ENCODE data around the gene TMC3. TPM values are rescaled to one million over a fixed set of nuclear protein-coding genes. Genes with fewer than 3 reads are reported as not detected.
"Not testable (repeated sequence)": the region's sequence is repeated elsewhere in the genome, so short reads cannot be mapped to it uniquely, and the experiment has no call there.

Gene TMC3
- total RNA-seq, result 0.20 TPM

DNA sequence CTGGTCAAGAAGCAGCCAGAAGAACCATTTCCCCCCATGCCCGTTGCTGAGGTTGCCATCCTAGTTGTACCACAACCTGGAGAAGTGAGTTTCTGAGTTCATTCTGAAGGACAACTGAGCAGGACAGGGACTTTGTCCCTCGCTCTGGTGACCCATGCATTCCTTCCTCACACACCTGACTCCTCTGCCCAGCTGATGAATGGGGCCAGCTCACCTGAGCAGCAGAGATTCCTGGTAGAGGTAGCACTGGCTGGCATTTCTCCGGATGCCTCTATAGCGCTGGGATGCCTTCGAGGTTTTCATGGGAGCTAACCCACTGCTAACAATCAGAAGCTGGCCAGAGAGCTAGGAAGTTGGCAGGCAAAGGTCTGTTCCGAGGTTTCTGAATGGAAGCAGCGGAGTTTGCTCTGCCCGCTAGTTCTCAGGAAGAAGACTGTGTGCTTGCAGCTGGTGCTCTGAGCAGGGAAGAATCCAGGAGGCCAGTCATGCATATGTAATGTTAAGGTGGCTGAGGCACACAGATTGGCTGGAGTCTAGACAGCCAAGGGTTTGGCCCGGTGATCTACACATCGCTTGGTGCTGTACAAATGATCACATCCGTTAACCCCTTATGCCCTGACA lies at the start of gene TMC3:
TSS of gene TMC3 (minus strand) at position 439 of the 621 bp plus-strand sequence. CDS start at position 303, 136 bp downstream.
- DNase-seq, result no peak

DNA sequence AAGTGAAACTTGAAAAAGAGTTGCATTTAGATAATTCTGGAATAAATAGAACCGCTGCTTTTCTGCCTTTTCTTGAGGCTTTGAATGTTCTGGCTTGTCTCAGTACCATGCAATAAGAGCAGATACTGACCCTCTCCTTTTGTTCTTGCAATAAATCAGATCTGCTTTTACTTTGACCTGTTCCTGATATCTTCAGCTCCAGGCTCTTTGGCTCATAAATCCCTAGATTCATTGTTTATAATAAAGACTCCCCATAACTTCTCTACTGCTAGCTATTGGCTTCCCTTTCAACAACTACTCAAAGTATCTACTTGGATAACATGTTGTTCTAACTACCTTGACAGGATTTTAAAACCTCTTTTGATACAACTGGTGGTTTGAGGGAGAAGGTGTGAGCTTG lies 47.4 kb upstream of the TMC3 start:
- no peak for DNase-seq

DNA sequence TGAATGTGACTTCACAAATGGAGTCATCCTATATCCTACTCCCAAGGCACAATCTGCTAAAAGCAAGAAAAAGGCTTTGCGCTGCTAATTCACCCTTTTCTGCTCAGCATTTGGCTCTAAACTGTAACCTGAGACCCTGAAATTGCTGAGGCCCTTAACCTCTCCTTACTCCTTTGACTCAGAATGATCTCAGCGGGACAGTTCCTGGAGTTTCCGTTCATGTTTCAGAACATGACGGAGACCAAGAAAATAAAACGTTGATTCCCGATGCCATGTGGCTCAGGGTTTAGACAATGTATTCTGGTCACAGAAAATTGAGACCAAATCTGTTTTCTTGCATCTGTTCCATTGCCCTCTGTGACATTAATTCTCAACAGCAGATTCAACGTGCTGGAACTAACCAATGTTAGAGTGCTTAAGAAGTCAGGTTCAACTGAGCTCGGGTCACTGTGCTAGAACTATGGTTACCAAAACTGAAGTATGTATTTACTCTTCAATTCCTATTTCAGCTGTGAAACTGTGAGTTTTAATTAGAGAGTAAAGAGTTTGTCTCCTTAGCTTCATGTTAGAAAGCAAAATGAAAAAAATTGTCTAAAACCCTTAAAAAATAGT lies 45.4 kb upstream of the TMC3 start:
- DNase-seq, result no peak

DNA sequence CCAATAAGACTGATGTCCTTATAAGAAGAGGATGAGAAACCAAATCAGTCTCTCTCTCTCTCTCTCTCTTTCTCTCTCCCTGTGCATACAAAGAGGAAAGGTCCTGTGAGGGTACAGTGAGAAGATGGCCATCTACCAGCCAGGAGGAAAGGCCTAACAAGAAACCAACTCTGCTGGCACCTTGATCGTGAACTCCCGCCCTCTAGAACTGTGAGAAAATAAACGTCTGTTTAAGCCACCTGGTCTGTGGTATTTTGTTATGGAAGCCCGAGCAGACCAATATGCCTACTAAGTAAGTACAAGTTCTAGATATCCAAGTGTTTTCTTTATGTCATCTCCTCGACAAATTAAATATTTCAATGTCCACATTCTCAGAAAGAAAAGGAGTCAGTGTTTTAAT lies 44.9 kb upstream of the TMC3 start:
- DNase-seq, result no peak

DNA sequence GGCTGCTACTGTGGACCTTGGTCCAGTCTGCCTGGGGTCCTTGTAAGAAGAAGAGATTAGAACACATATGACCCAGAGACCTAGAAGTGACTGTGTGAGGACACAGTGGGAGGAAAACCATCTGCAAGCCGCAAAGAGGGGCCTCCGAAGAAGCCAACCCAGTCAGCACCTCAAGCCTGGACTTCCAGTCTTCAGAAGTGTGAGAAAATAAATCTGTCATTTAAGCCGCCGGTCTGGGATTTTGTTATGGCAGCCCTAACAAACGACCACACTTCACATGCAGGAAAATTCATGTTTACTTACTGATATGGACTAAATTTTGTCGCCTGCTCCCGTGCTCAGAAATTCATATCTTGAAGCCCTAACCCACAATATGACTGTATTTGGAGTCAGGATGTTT lies 44.4 kb upstream of the TMC3 start:
- no peak for DNase-seq

DNA sequence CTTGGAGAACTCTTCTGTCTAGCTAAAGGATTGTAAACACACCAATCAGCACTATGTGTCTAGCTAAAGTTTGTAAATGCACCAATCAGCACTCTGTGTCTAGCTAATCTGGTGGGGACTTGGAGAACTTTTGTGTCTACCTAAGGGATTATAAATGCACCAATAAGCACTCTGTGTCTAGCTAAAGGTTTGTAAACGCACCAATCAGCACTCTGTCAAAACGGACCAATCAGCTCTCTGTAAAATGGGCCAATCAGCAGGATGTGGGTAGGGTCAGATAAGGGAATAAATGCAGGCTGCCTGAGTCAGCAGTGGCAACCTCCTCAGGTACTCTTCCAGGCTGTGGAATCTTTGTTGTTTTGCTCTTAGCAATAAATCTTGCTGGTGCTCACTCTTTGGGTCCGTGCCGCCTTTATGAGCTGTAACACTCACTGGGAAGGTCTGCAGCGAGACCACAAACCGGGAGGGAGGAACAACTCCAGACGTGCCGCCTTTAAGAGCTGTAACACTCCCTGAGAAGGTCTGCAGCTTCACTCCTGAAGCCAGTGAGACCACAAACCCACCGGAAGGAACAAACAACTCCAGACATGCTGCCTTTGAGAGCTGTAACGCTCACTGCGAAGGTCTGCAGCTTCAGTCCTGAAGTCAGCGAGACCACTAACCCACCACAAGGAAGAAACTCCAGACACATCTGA lies 40.4 kb upstream of the TMC3 start:
- not testable (repeated sequence) for DNase-seq

DNA sequence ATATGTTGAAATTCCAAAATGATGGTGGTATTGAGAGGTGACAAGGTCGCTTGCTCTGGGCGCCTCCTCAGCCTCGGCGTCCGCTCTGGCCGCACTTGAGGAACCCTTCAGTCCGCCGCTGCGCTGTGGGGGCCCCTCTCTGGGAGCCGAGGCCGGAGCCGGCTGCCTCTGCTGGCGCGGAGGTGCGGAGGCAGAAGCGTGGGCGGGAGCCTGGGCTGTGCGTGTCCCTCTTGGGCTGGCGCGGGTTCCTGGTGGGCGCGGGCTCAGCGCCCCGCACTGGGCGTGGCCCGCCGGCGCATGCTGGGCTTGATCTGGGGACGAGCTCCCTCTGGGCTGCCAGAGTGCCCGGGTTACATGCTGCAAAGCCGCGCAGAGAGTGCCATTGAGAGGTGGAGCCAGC lies 39.8 kb upstream of the TMC3 start:
- DNase-seq, result no peak

DNA sequence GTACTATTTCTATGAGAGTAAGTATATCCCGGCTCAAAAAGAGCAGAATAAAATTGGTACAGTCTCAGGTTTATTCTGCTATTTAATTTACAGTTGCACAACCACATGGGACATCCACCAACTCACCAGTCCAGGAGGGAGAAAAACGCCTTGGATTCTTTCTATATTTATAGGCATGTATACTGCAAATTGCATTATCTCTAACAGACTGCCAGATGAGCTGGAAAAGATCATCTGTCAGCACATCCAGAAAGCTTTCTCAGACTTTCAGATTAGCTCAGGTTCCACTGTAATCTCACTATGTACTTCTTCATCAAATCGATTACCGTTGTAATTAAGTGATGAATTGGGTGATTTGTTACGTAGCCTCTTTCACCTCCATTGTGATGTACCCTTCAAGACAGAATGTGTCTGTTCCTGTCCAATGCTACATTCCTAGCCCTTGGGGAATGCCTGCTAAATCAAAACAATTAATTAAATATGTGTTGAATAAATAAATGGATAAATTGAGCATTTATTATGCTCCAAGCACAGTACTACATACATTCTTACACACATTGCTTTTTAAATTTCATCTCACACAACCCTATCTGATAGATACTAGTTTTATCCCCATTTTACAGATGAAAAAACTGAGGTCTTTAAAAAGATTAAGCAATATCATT lies 38.1 kb upstream of the TMC3 start:
- DNase-seq, result peak; percentile 17

DNA sequence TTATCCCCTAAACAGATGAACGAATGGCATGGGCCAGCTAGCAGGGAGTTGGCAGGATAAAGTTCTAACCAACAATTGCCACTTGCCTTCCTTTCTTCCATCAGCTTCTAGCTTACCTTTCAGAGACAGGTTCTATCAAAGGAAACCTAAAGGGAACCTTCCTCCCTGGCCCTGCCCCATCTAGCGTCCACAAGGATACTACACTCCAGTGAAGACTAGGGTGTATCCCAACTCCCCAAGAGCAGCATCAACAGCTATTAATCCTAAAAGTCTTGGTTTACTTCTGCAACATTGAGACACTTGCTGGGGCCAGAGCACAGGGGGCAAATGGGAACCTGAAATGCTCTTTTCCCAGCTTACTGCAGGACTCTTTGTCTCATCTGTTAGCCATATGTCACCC lies 37.0 kb upstream of the TMC3 start:
- no peak for DNase-seq

DNA sequence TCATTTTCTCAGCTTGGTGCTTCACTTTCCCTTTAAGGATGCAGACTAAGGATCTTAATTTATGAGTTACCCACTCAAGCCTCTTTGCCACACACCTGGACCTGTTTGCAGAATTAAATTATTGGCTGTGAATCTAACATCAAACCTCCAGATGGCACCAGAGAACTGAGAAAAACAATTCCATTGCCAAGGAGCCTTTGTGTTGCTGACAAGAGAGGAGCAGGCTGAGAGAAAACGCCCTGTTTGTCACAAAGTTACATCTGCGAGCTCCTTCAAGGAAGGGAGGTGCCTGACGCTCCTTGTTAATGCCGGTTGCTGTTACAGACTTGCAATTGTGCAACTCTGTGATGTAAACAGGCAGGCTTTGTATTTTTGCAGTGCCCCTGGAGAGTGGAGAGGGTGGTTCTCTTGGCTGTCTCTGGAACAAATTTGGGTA lies 36.3 kb upstream of the TMC3 start:
- DNase-seq, result peak; percentile 96

DNA sequence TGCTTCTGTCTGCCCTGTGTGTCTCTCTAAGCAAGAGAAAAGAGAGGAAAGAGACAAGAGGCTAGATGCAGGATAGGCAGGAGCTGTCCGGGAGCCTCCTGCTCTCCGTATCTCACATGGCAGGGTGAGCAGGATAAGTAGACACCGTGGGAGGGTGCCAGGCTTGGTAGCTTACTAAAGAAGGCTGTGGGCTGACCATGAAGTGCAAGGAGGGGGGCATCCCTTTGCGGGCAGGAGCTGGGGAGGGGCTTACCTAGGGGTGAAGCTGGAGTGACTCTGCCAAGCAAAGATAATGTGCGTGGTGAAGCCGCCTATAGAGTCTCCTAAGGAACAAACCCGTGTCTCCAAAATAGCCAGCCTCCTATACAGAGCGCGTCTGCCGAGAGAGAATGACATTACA lies 33.7 kb upstream of the TMC3 start:
- DNase-seq, result no peak

DNA sequence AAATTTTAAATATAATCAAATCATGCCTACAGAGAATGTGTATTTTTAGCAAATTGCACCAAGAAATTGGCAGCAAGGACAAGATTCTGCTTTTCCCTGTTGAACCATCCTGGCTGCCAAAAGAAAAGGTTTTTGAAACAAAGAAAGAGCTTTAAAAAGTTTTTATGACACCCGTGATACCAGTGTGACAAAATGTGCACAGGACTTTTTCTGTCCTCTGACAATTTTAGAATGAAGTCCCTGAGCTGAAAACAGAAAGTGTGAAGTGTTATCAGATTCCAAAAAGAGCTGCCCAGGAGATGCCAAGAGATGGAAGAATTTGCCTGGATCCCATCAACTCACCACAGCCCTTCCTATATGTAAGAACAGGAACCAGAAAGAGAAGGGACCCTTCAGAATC lies 33.2 kb upstream of the TMC3 start:
- DNase-seq, result no peak

DNA sequence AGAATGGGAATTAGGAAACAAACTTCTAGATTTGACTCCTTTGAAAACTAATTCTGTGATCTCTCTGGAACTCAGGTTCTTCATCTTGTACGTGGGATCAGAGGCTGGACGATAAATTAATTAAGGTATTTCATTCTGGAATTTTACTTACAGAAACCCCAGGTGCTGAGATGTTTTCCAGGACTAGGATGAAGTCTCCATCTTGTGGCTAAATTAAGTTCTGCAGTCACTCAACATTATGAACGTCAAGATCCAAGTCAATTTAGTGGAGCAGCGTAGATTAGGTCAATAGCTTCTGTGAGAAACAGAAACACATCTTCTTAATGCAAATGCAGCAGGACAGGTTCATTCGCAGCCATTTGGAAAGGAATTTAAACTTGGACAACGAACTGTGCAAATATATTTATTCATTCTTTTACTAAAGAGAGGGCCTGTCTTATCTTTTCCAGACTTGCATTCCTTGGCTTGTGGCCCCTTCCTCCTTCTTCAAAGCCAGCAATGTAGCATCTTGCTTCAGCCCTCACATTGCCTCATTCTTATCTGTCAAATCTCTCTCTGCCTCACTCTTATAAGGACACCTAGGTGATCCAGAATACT lies 26.7 kb upstream of the TMC3 start:
- DNase-seq, result peak; percentile 23

DNA sequence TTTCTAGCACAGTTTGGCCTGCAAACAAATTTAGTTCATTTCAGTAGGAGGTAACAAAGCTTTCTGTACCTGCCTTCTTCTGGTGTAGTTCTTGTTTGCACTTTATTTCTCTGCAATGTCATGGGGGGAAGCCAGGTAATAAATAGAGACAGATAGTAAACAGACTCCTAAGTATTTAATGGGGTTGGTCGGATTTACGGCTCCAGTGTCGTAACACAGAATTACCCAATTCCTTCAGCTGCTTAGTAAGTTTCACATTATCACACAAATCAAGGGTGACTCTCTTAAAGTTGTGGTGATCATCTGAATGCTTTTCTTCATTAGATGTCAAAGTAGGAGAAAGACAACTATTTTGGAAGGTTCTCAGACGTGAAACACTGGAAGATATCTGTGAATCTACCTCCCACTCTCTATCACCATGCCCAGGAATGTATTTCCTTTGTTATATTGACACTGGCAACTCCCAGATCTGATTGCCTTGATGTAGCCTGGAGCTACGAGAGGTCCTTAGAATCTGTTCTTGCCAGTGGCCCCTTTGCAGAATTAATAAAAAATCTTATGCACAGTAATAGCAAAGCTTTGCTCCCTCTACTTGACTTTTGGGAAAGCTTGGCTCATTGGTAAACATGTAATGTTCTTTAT lies 25.0 kb upstream of the TMC3 start:
- DNase-seq, result no peak

DNA sequence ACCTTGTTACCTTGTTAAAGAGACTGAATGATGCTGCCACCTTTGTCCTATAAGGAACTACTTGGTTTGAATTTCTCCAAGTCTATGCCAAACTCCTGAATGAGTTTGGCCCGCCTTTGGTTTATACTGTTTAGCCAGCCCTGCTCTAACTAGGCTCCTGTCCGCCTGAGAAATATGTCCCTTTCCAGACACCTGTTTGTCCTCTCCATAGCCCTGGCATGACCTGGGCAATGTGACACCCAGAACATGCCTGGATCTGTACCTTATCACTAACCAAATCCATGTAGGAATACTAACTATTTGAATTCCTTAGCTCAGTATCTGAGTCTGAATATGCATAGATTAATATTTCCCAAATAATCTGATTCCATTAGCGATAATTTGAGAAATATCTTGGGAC lies 24.4 kb upstream of the TMC3 start:
- no peak for DNase-seq

DNA sequence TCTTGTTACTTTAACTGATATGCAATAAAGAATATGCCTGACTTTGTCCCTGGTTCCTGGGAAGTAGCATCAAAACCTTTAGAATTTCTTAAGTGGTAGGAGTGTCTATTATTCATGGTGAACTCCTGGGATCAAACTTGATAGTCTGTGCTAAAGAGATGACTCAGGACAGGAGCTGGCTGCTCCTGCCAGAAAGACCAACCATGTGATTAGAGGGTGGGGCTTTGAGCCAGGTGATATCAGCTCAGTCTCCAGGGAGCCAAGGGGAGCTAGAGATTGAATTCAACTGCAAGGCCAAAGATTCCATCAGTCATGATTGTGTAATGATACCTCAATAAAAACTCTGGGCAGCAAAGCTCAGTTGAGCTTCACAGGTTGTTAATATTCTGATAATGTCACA lies 20.6 kb upstream of the TMC3 start:
- DNase-seq, result no peak

DNA sequence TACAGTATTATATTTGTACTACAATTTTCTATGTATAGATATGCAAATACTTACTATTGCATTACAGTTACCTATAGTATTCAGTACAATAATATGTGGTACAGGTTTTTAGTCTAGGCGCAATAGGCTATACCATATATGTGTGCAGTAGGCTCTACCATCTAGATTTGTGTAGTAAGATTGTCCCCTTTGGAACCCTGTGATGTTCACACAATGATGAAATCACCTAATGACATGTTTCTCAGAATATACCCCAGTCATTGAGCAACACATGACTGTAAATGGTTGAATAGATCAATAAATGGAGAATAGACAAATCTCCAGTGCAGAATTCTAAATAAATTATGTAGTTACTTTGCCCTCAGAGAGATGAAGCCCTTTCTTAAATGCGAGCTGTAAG lies 17.6 kb upstream of the TMC3 start:
- no peak for DNase-seq

DNA sequence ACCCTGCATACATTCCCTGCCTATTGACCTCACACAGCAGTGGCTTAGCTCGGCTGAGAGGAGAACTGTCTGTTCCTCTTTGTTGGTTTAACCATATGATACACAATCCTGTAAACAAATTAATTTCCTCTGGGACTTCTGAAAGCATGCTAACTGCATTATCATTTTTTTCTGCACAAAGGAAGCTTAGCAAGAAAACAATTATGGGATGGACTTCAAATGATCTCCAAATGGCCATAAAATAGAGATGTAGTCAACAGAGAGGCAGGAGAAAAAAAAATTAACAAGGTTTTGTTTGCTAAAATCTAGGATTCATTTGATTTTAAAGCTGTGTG lies 14.4 kb upstream of the TMC3 start:
- peak; percentile 15 for DNase-seq

DNA sequence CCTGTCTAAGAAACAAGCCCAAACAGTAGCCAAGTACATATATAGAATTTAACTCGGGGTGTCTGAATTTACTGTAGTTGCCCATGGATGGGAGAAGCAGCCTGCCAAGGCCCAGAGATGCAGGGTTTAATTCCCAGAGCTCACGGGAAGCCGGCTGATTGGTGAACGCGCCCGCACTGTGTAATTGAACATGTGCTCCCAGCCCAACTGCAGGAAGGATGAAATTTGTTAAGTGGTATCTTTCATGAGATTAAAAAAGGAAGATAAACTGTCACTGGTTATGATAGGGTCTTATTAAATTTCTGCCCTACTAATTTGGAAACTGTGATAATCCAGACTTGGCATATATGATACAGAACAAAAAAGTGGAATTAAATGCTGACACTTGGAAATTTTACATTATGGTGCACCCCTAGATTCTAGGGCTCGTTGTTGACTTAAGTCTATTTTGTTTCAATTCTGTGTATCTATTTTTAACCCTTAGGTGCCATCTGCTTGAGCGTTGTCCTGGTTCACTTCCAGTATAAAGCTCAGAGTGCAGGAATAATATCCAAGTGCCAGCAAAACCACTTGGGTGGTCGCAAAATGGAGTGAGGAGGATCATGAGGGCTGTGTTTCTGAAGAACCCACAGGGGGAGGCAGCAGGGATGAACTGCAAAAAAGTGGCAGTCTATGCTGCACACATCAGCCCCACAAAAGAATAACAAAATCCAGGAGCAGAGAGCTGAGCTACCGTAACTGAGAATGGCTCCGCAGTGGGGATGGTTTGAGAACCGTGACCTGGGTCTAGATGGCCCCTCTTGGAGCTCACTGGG lies 13.8 kb upstream of the TMC3 start:
- DNase-seq, result no peak

DNA sequence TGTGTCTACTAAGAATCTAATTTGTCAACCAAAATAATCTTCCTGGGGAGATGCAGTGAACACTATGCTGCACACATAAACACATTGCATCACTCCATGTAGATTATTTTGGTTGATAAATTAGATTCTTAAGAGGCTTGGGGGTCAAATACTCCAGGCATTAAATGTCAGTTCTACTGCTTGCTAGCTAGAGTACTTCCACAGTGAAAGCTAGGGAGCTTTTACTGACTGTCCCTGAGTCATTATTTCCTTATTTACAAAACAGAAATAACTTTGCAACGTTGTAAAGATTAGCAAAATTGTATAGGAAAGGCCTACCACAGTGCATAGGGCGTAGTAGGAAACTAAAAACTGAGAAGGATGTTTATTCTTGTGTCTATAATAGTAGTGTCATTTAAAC lies 12.9 kb upstream of the TMC3 start:
- DNase-seq, result no peak

DNA sequence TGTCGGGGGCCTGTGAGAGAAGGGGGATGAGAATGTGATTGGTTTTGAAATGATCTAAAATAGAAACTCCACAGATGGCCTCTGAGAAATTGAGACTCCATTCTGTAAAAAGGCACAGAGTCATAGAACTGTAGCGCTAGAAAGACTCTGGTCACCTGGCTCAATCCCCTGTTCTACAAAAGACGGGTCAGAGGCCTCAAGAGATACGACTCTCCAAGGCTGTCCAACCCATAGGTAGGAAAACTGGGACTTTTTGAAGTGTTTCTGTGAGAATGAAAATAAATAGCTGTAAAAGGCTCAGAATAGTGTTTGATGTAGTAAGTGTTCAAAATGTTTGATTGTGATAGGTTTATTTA lies 11.7 kb upstream of the TMC3 start:
- DNase-seq, result no peak

Measured in skin of body (tissue), 2 donors.